ENCODE results near the gene CFAP141. TPM values are rescaled to one million over a fixed set of nuclear protein-coding genes. Genes with fewer than 3 reads are reported as not detected.
"Not testable (repeated sequence)": the region's sequence is repeated elsewhere in the genome, so short reads cannot be mapped to it uniquely, and the experiment has no call there.

The CFAP141 gene
- total and polyA plus RNA-seq, 8 donors: not detected

DNA sequence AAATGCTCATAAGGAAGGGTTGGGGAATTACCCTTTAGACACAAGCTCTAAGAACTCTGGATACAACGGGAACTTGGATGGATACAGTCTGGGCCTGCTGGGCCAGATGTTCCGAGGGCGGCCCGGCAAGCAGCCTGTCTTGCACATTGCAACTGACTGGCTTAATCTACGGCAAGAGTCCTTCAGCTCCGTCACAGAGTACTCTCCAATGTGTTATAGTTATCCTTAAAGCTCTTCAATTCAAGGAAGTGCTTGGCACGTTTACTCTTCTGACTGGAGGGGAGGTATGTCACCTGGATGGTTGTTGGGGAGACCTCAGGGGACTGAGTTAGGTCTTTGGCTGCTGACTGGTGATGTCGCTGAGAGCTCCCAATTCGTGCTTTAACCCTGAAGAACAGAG, 1.1 kb upstream of the CFAP141 start:
- DNase-seq: no peak
- peaks cover 57 to 80% (median 75%) of the 10 kb centered on the region in 4 donors for H3K36me3 ChIP-seq
- 84 to 89% (median 87%) methylated on average over 9 of the region's 9 CpGs for WGBS, 5 donors
- intact Hi-C loops (cut with DNase I; ENCODE audit: low total_unique reads): loop anchor here (10.0 kb wide), 1 partner anchor 58 kb away; no protein-coding TSS in a partner anchor
- H3K4me1 ChIP-seq: no peaks in the 10 kb centered on the region
- no peak overlapping the region for H3K27ac ChIP-seq
- TF ChIP-seq POLR2A (IDR thresholded peaks at IDR 0.05): no peak
- TF ChIP-seq POLR2AphosphoS5 (IDR thresholded peaks at IDR 0.05): no peak
- TF ChIP-seq, protein P1, sequence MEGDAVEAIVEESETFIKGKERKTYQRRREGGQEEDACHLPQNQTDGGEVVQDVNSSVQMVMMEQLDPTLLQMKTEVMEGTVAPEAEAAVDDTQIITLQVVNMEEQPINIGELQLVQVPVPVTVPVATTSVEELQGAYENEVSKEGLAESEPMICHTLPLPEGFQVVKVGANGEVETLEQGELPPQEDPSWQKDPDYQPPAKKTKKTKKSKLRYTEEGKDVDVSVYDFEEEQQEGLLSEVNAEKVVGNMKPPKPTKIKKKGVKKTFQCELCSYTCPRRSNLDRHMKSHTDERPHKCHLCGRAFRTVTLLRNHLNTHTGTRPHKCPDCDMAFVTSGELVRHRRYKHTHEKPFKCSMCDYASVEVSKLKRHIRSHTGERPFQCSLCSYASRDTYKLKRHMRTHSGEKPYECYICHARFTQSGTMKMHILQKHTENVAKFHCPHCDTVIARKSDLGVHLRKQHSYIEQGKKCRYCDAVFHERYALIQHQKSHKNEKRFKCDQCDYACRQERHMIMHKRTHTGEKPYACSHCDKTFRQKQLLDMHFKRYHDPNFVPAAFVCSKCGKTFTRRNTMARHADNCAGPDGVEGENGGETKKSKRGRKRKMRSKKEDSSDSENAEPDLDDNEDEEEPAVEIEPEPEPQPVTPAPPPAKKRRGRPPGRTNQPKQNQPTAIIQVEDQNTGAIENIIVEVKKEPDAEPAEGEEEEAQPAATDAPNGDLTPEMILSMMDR (IDR thresholded peaks at IDR 0.05): no peak
- no peaks in the 10 kb centered on the region for H3K9me3 ChIP-seq
- H3K27me3 ChIP-seq: no peaks in the 10 kb centered on the region
- no peak overlapping the region for H3K4me3 ChIP-seq

DNA sequence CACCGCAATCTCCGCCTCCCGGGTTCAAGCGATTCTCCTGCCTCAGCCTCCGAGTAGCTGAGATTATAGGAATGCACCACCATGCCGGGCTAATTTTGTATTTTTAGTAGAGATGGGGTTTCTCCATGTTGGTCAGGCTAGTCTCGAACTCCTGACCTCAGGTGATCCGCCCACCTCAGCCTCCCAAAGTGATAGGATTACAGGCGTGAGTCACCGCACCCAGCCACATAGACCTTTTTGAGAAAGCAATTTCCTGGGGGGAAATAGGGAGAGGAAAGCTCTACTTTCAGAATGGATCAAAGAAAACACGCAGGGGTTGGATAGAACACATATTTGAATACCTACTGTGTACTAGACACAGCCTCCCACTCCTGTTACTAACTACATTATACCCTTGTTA, 355 bp downstream of the CFAP141 start:
- not testable (repeated sequence) for H3K27ac ChIP-seq, H3K4me3 ChIP-seq, DNase-seq, H3K27me3 ChIP-seq, H3K4me1 ChIP-seq, H3K9me3 ChIP-seq
- intact Hi-C loops (cut with DNase I; ENCODE audit: low total_unique reads): loop anchor here (10.0 kb wide), 1 partner anchor 59 kb away; no protein-coding TSS in a partner anchor
- WGBS, 5 donors: 90 to 94% (median 93%) methylated on average over 11 of the region's 11 CpGs
- H3K36me3 ChIP-seq: peaks cover 44 to 65% (median 60%) of the 10 kb centered on the region in 4 donors

DNA sequence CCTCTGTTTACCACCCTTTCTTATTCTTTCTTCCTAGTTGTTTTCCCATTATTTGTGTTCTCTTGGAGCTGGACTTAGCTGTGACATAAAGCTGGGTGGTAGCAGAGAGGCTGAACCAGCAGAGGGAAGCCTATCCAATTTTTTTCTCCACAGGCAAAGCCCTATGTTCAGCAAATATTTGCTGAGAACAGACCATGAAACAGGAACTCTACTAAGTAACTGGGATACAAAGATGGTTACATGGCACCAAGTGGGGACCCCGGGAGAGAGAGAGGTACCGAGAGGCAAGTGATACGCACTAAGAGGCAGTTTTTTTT, 6.6 kb downstream of the CFAP141 start:
- H3K27me3 ChIP-seq: no peaks in the 10 kb centered on the region
- intact Hi-C loops (cut with DNase I; ENCODE audit: low total_unique reads): no loop called here
- TF ChIP-seq POLR2A (IDR thresholded peaks at IDR 0.05) (no peak), EP300 (IDR thresholded peaks at IDR 0.05) (no peak), POLR2AphosphoS5 (IDR thresholded peaks at IDR 0.05) (no peak)
- TF ChIP-seq, protein P1 (IDR thresholded peaks at IDR 0.05): no peak
- H3K4me1 ChIP-seq: peaks cover 0 to 15% (median 7%) of the 10 kb centered on the region in 4 donors
- 45 to 77% (median 67%) methylated on average over 3 of the region's 3 CpGs for WGBS, 5 donors
- H3K27ac ChIP-seq: peak overlapping the region in 3 of 5 donors; percentile 20 to 38 (median 37)
- H3K4me3 ChIP-seq: no peak overlapping the region
- no peak for DNase-seq
- H3K9me3 ChIP-seq: no peaks in the 10 kb centered on the region
- H3K36me3 ChIP-seq: peaks cover 0 to 3% (median 0%) of the 10 kb centered on the region in 4 donors

DNA sequence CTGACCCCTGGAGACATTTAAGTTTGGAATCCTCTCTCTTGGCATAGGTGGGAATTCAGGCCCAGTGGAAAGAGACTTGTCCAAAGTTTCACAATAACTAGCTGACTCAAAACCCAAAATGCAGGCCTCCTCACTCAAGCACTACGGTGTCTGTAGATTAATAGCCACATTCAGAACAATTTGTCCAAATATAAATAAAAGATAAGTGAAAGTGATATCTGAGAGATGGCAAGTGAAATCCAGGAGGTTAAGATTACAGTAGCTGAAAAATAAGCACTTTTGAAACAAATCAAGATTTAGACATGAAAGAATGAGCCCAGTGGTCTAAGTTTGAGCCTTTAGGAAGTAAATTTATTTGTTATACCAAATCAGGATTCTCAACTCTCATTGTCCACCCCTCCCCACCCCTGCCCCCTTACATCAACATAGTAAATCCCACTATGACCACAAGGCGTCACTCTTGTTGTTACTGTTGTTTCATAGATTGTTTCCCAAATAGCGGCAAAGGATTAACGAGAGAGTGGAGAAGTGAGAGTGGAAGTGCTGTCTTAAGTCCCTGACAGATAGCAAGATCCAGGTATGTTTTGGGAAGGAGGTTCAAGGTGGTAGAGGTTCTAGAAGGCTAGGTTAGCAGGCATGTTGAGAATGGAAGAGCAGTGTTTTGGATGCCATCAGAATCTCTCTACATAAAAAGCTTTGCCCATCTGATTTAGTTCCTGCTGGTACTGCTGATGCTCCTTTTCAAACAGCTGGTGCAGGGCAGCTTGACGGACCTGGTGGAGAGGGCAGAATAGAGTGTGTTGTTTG, 7.2 kb downstream of the CFAP141 start:
- Histone ChIP-seq H3K36me3 (no peaks in the 10 kb centered on the region), H3K27me3 (peaks cover 0 to 2% (median 0%) of the 10 kb centered on the region in 3 donors), H3K4me3 (no peak overlapping the region), H3K4me1 (peaks cover 0 to 15% (median 7%) of the 10 kb centered on the region in 4 donors), H3K27ac (peak overlapping the region in 2 of 5 donors; percentile 20 to 37), H3K9me3 (no peaks in the 10 kb centered on the region)
- TF ChIP-seq, protein P1 (IDR thresholded peaks at IDR 0.05): peak in 5 of 7 experiments; percentile 23 to 64 (median 39)
- TF ChIP-seq POLR2A (IDR thresholded peaks at IDR 0.05) (no peak), EP300 (IDR thresholded peaks at IDR 0.05) (no peak), POLR2AphosphoS5 (IDR thresholded peaks at IDR 0.05) (no peak)
- 3 to 4% (median 3%) methylated on average over 5 of the region's 5 CpGs for WGBS, 5 donors
- peak in 1 of 2 donors; percentile 84 for DNase-seq
- intact Hi-C loops (cut with DNase I; ENCODE audit: low total_unique reads): no loop called here

DNA sequence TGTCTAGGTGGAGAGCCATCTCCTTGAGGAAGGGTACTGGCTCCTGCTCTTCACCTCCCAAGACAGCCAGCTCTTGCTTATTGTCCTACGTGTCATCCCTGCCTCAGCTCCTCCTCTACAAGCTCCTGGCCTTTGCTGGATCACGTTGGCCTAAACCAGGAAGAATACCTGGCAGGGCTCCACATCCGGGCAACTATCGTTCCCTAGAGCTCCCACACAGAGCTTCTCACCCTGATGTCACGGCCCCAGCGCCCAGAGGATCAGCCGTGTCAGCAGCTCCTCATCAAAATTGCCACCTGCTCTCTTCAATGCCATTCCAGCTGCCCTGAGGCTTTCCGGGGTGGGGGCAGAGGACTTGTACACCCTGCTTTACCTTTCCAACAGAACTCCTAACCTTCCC, 12.3 kb downstream of the CFAP141 start:
- WGBS, 5 donors: 57 to 71% (median 64%) methylated on average over 8 of the region's 8 CpGs

More for the DNA sequence above, 12.3 kb downstream of the CFAP141 start:
- H3K9me3 ChIP-seq: no peaks in the 10 kb centered on the region
- H3K4me3 ChIP-seq: no peak overlapping the region
- DNase-seq: peak in 1 of 2 donors; percentile 46
- intact Hi-C loops (cut with DNase I; ENCODE audit: low total_unique reads): no loop called here
- TF ChIP-seq, protein P1 (IDR thresholded peaks at IDR 0.05): no peak
- TF ChIP-seq POLR2A (IDR thresholded peaks at IDR 0.05) (no peak), EP300 (IDR thresholded peaks at IDR 0.05) (no peak), POLR2AphosphoS5 (IDR thresholded peaks at IDR 0.05) (no peak)
- peaks cover 0 to 9% (median 0%) of the 10 kb centered on the region in 3 donors for H3K27me3 ChIP-seq
- H3K4me1 ChIP-seq: peaks cover 0 to 4% (median 2%) of the 10 kb centered on the region in 4 donors
- H3K36me3 ChIP-seq: no peaks in the 10 kb centered on the region
- H3K27ac ChIP-seq: no peak overlapping the region
